OCI-LY3 (cell line): Measurements from ENCODE around the gene TACR1.

ENCODE experiments used
- EZH2phosphoT487 ChIP-seq: fragments of 200-600 bp; shearing (Covaris generic); IDR thresholded peaks from 2 replicates; pipeline ENCODE4 v1.6.1; 2018; ENCODE audit warnings: antibody characterized with exemption, mixed run types, low read depth
- TF ChIP-seq, protein P1 (sequence below): fragments of 200-600, 300-600 bp; sonication (generic); IDR thresholded peaks from 2 replicates; pipeline ENCODE4 v1.5.1; 2014; ENCODE audit warnings: antibody characterized with exemption, low read length, low read depth

GRCh38 chr2:75018162-75018561 lies 181.2 kb downstream of the TACR1 start:
- TF ChIP-seq, protein P1, sequence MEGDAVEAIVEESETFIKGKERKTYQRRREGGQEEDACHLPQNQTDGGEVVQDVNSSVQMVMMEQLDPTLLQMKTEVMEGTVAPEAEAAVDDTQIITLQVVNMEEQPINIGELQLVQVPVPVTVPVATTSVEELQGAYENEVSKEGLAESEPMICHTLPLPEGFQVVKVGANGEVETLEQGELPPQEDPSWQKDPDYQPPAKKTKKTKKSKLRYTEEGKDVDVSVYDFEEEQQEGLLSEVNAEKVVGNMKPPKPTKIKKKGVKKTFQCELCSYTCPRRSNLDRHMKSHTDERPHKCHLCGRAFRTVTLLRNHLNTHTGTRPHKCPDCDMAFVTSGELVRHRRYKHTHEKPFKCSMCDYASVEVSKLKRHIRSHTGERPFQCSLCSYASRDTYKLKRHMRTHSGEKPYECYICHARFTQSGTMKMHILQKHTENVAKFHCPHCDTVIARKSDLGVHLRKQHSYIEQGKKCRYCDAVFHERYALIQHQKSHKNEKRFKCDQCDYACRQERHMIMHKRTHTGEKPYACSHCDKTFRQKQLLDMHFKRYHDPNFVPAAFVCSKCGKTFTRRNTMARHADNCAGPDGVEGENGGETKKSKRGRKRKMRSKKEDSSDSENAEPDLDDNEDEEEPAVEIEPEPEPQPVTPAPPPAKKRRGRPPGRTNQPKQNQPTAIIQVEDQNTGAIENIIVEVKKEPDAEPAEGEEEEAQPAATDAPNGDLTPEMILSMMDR, result no peak
- TF ChIP-seq EZH2phosphoT487, result no peak
